ENCODE data around the gene FIGNL1. TPM values are rescaled to one million over a fixed set of nuclear protein-coding genes. Genes with fewer than 3 reads are reported as not detected.

The FIGNL1 gene
- polyA plus RNA-seq, 2 donors = 7.7 to 10.7 TPM

GRCh38 chr7:50488379-50488778, 38.2 kb upstream of the FIGNL1 start:
- H3K4me3 ChIP-seq (ENCODE audit: low read depth in 1 of 2, low read length in 2 of 2) = no peak overlapping the region
- H3K27me3 ChIP-seq (ENCODE audit: control insufficient read depth in 1 of 2, insufficient read depth in 2 of 2, low read length in 2 of 2) = no peaks in the 10 kb centered on the region
- H3K9me3 ChIP-seq (ENCODE audit: control insufficient read depth in 2 of 2, insufficient read depth in 1 of 2, low read depth in 1 of 2, low read length in 1 of 2) = no peaks in the 10 kb centered on the region
- no peak overlapping the region for H3K27ac ChIP-seq (ENCODE audit: low read depth in 2 of 2, low read length in 1 of 2)
- no peaks in the 10 kb centered on the region for H3K4me1 ChIP-seq (ENCODE audit: control insufficient read depth in 2 of 2, insufficient read depth in 2 of 2, low read length in 1 of 2)
- H3K36me3 ChIP-seq (ENCODE audit: control insufficient read depth in 2 of 2, insufficient read depth in 2 of 2, low read length in 1 of 2) = no peaks in the 10 kb centered on the region

GRCh38 chr7:50486512-50486911, 36.4 kb upstream of the FIGNL1 start:
- no peaks in the 10 kb centered on the region for H3K4me1 ChIP-seq (ENCODE audit: control insufficient read depth in 2 of 2, insufficient read depth in 2 of 2, low read length in 1 of 2)
- H3K27me3 ChIP-seq (ENCODE audit: control insufficient read depth in 1 of 2, insufficient read depth in 2 of 2, low read length in 2 of 2) = no peaks in the 10 kb centered on the region
- no peak overlapping the region for H3K4me3 ChIP-seq (ENCODE audit: low read depth in 1 of 2, low read length in 2 of 2)
- WGBS, 2 donors = 95% methylated on average over 1 of the region's 1 CpG
- no peak overlapping the region for H3K27ac ChIP-seq (ENCODE audit: low read depth in 2 of 2, low read length in 1 of 2)
- no peaks in the 10 kb centered on the region for H3K36me3 ChIP-seq (ENCODE audit: control insufficient read depth in 2 of 2, insufficient read depth in 2 of 2, low read length in 1 of 2)
- no peaks in the 10 kb centered on the region for H3K9me3 ChIP-seq (ENCODE audit: control insufficient read depth in 2 of 2, insufficient read depth in 1 of 2, low read depth in 1 of 2, low read length in 1 of 2)

GRCh38 chr7:50481867-50482266, 31.7 kb upstream of the FIGNL1 start:
- WGBS, 2 donors = 88 to 92% methylated on average over 8 of the region's 8 CpGs
- H3K27me3 ChIP-seq (ENCODE audit: control insufficient read depth in 1 of 2, insufficient read depth in 2 of 2, low read length in 2 of 2) = no peaks in the 10 kb centered on the region

GRCh38 chr7:50480797-50481196, 30.6 kb upstream of the FIGNL1 start:
- H3K36me3 ChIP-seq (ENCODE audit: control insufficient read depth in 2 of 2, insufficient read depth in 2 of 2, low read length in 1 of 2) = no peaks in the 10 kb centered on the region
- WGBS, 2 donors = 38 to 48% methylated on average over 4 of the region's 4 CpGs
- H3K27me3 ChIP-seq (ENCODE audit: control insufficient read depth in 1 of 2, insufficient read depth in 2 of 2, low read length in 2 of 2) = no peaks in the 10 kb centered on the region
- H3K27ac ChIP-seq (ENCODE audit: low read depth in 2 of 2, low read length in 1 of 2) = no peak overlapping the region
- H3K4me3 ChIP-seq (ENCODE audit: low read depth in 1 of 2, low read length in 2 of 2) = no peak overlapping the region
- no peaks in the 10 kb centered on the region for H3K9me3 ChIP-seq (ENCODE audit: control insufficient read depth in 2 of 2, insufficient read depth in 1 of 2, low read depth in 1 of 2, low read length in 1 of 2)
- no peaks in the 10 kb centered on the region for H3K4me1 ChIP-seq (ENCODE audit: control insufficient read depth in 2 of 2, insufficient read depth in 2 of 2, low read length in 1 of 2)

More at GRCh38 chr7:50481867-50482266, 31.7 kb upstream of the FIGNL1 start:
- Histone ChIP-seq H3K4me1 (ENCODE audit: control insufficient read depth in 2 of 2, insufficient read depth in 2 of 2, low read length in 1 of 2) (no peaks in the 10 kb centered on the region), H3K27ac (ENCODE audit: low read depth in 2 of 2, low read length in 1 of 2) (no peak overlapping the region), H3K9me3 (ENCODE audit: control insufficient read depth in 2 of 2, insufficient read depth in 1 of 2, low read depth in 1 of 2, low read length in 1 of 2) (no peaks in the 10 kb centered on the region), H3K36me3 (ENCODE audit: control insufficient read depth in 2 of 2, insufficient read depth in 2 of 2, low read length in 1 of 2) (no peaks in the 10 kb centered on the region), H3K4me3 (ENCODE audit: low read depth in 1 of 2, low read length in 2 of 2) (no peak overlapping the region)

- H3K9me3 ChIP-seq (ENCODE audit: control insufficient read depth in 2 of 2, insufficient read depth in 1 of 2, low read depth in 1 of 2, low read length in 1 of 2) = no peaks in the 10 kb centered on the region
- H3K4me1 ChIP-seq (ENCODE audit: control insufficient read depth in 2 of 2, insufficient read depth in 2 of 2, low read length in 1 of 2) = no peaks in the 10 kb centered on the region
- WGBS, 2 donors = 79 to 81% methylated on average over 7 of the region's 7 CpGs
- H3K4me3 ChIP-seq (ENCODE audit: low read depth in 1 of 2, low read length in 2 of 2) = no peak overlapping the region
- H3K27ac ChIP-seq (ENCODE audit: low read depth in 2 of 2, low read length in 1 of 2) = no peak overlapping the region
- H3K27me3 ChIP-seq (ENCODE audit: control insufficient read depth in 1 of 2, insufficient read depth in 2 of 2, low read length in 2 of 2) = no peaks in the 10 kb centered on the region
- H3K36me3 ChIP-seq (ENCODE audit: control insufficient read depth in 2 of 2, insufficient read depth in 2 of 2, low read length in 1 of 2) = no peaks in the 10 kb centered on the region
Observed at GRCh38 chr7:50479743-50480517, 29.8 kb upstream of the FIGNL1 start.

GRCh38 chr7:50477640-50478039, 27.5 kb upstream of the FIGNL1 start:
- Histone ChIP-seq H3K9me3 (ENCODE audit: control insufficient read depth in 2 of 2, insufficient read depth in 1 of 2, low read depth in 1 of 2, low read length in 1 of 2) (no peaks in the 10 kb centered on the region), H3K27ac (ENCODE audit: low read depth in 2 of 2, low read length in 1 of 2) (no peak overlapping the region), H3K36me3 (ENCODE audit: control insufficient read depth in 2 of 2, insufficient read depth in 2 of 2, low read length in 1 of 2) (no peaks in the 10 kb centered on the region), H3K27me3 (ENCODE audit: control insufficient read depth in 1 of 2, insufficient read depth in 2 of 2, low read length in 2 of 2) (no peaks in the 10 kb centered on the region), H3K4me1 (ENCODE audit: control insufficient read depth in 2 of 2, insufficient read depth in 2 of 2, low read length in 1 of 2) (peaks cover 0 to 3% of the 10 kb centered on the region in 2 donors), H3K4me3 (ENCODE audit: low read depth in 1 of 2, low read length in 2 of 2) (no peak overlapping the region)
- WGBS, 2 donors = 78 to 80% methylated on average over 6 of the region's 6 CpGs

GRCh38 chr7:50476953-50477625, 26.9 kb upstream of the FIGNL1 start:
- WGBS, 2 donors = 92 to 94% methylated on average over 9 of the region's 9 CpGs
- Histone ChIP-seq H3K27ac (ENCODE audit: low read depth in 2 of 2, low read length in 1 of 2) (no peak overlapping the region), H3K36me3 (ENCODE audit: control insufficient read depth in 2 of 2, insufficient read depth in 2 of 2, low read length in 1 of 2) (no peaks in the 10 kb centered on the region), H3K9me3 (ENCODE audit: control insufficient read depth in 2 of 2, insufficient read depth in 1 of 2, low read depth in 1 of 2, low read length in 1 of 2) (no peaks in the 10 kb centered on the region), H3K4me3 (ENCODE audit: low read depth in 1 of 2, low read length in 2 of 2) (no peak overlapping the region), H3K4me1 (ENCODE audit: control insufficient read depth in 2 of 2, insufficient read depth in 2 of 2, low read length in 1 of 2) (peaks cover 0 to 3% of the 10 kb centered on the region in 2 donors), H3K27me3 (ENCODE audit: control insufficient read depth in 1 of 2, insufficient read depth in 2 of 2, low read length in 2 of 2) (no peaks in the 10 kb centered on the region)

GRCh38 chr7:50475340-50475739, 25.2 kb upstream of the FIGNL1 start:
- H3K9me3 ChIP-seq (ENCODE audit: control insufficient read depth in 2 of 2, insufficient read depth in 1 of 2, low read depth in 1 of 2, low read length in 1 of 2) = no peaks in the 10 kb centered on the region
- H3K4me3 ChIP-seq (ENCODE audit: low read depth in 1 of 2, low read length in 2 of 2) = no peak overlapping the region
- 55 to 64% methylated on average over 4 of the region's 4 CpGs for WGBS, 2 donors
- no peaks in the 10 kb centered on the region for H3K27me3 ChIP-seq (ENCODE audit: control insufficient read depth in 1 of 2, insufficient read depth in 2 of 2, low read length in 2 of 2)
- H3K4me1 ChIP-seq (ENCODE audit: control insufficient read depth in 2 of 2, insufficient read depth in 2 of 2, low read length in 1 of 2) = peaks cover 0 to 3% of the 10 kb centered on the region in 2 donors
- no peaks in the 10 kb centered on the region for H3K36me3 ChIP-seq (ENCODE audit: control insufficient read depth in 2 of 2, insufficient read depth in 2 of 2, low read length in 1 of 2)
- no peak overlapping the region for H3K27ac ChIP-seq (ENCODE audit: low read depth in 2 of 2, low read length in 1 of 2)

GRCh38 chr7:50474382-50475160, 24.4 kb upstream of the FIGNL1 start:
- H3K27ac ChIP-seq (ENCODE audit: low read depth in 2 of 2, low read length in 1 of 2) = no peak overlapping the region
- no peak overlapping the region for H3K4me3 ChIP-seq (ENCODE audit: low read depth in 1 of 2, low read length in 2 of 2)
- H3K4me1 ChIP-seq (ENCODE audit: control insufficient read depth in 2 of 2, insufficient read depth in 2 of 2, low read length in 1 of 2) = peaks cover 0 to 3% of the 10 kb centered on the region in 2 donors
- WGBS, 2 donors = 38 to 50% methylated on average over 8 of the region's 8 CpGs
- H3K9me3 ChIP-seq (ENCODE audit: control insufficient read depth in 2 of 2, insufficient read depth in 1 of 2, low read depth in 1 of 2, low read length in 1 of 2) = no peaks in the 10 kb centered on the region
- no peaks in the 10 kb centered on the region for H3K36me3 ChIP-seq (ENCODE audit: control insufficient read depth in 2 of 2, insufficient read depth in 2 of 2, low read length in 1 of 2)
- no peaks in the 10 kb centered on the region for H3K27me3 ChIP-seq (ENCODE audit: control insufficient read depth in 1 of 2, insufficient read depth in 2 of 2, low read length in 2 of 2)
